Measurements from ENCODE around the gene NAA20.

NAA20 gene

GRCh38 chr20:20017001-20017843 is at the start of gene NAA20:
NAA20 (plus strand) TSS chr20:20017362; CDS start chr20:20017397, 35 bp downstream.
- peak; percentile 95 for DNase-seq

GRCh38 chr20:19967445-19967844 is 49.7 kb upstream of the NAA20 start:
- no peak for DNase-seq

- DNase-seq, result no peak
These were observed 49.1 kb upstream of the NAA20 start for GRCh38 chr20:19968028-19968427.

- DNase-seq, result peak; percentile 9
These were observed 48.6 kb upstream of the NAA20 start for GRCh38 chr20:19968466-19969073.

- DNase-seq, result no peak
These were observed 48.1 kb upstream of the NAA20 start for GRCh38 chr20:19969106-19969505.

- DNase-seq, result no peak
These were observed 47.5 kb upstream of the NAA20 start for GRCh38 chr20:19969507-19970255.

GRCh38 chr20:19970256-19970765 is 46.9 kb upstream of the NAA20 start:
- DNase-seq, result no peak

GRCh38 chr20:19971116-19971515 is 46.0 kb upstream of the NAA20 start:
- no peak for DNase-seq

GRCh38 chr20:19973961-19974629 is 43.1 kb upstream of the NAA20 start:
- DNase-seq, result peak; percentile 46

- no peak for DNase-seq
These were observed 42.3 kb upstream of the NAA20 start for GRCh38 chr20:19974630-19975435.

GRCh38 chr20:19975436-19975799 is 41.7 kb upstream of the NAA20 start:
- no peak for DNase-seq

GRCh38 chr20:19975901-19976300 is 41.3 kb upstream of the NAA20 start:
- DNase-seq, result no peak

GRCh38 chr20:19976595-19977372 is 40.4 kb upstream of the NAA20 start:
- DNase-seq, result no peak

GRCh38 chr20:19977373-19977770 is 39.8 kb upstream of the NAA20 start:
- no peak for DNase-seq

- no peak for DNase-seq
These were observed 38.5 kb upstream of the NAA20 start for GRCh38 chr20:19978511-19979210.

- DNase-seq, result no peak
These were observed 36.1 kb upstream of the NAA20 start for GRCh38 chr20:19981031-19981451.

GRCh38 chr20:19986419-19986818 is 30.7 kb upstream of the NAA20 start:
- DNase-seq, result no peak

- DNase-seq, result no peak
These were observed 30.1 kb upstream of the NAA20 start for GRCh38 chr20:19987046-19987445.

- DNase-seq, result no peak
These were observed 26.3 kb upstream of the NAA20 start for GRCh38 chr20:19990850-19991249.

GRCh38 chr20:19991308-19991707 is 25.9 kb upstream of the NAA20 start:
- no peak for DNase-seq

- DNase-seq, result no peak
These were observed 25.3 kb upstream of the NAA20 start for GRCh38 chr20:19991854-19992253.
